GM19240 (cell line): ENCODE results near the gene RWDD1.
A peak's percentile ranks its signal among the peaks of the same experiment; 100 is the strongest.

ENCODE experiments used
- DNase-seq: peaks from one replicate; pipeline ENCODE4 v3.0.0; 2011; ENCODE audit warnings: low spot score; ENCODE audit not compliant: insufficient read length

RWDD1 gene, protein sequence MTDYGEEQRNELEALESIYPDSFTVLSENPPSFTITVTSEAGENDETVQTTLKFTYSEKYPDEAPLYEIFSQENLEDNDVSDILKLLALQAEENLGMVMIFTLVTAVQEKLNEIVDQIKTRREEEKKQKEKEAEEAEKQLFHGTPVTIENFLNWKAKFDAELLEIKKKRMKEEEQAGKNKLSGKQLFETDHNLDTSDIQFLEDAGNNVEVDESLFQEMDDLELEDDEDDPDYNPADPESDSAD

DNA sequence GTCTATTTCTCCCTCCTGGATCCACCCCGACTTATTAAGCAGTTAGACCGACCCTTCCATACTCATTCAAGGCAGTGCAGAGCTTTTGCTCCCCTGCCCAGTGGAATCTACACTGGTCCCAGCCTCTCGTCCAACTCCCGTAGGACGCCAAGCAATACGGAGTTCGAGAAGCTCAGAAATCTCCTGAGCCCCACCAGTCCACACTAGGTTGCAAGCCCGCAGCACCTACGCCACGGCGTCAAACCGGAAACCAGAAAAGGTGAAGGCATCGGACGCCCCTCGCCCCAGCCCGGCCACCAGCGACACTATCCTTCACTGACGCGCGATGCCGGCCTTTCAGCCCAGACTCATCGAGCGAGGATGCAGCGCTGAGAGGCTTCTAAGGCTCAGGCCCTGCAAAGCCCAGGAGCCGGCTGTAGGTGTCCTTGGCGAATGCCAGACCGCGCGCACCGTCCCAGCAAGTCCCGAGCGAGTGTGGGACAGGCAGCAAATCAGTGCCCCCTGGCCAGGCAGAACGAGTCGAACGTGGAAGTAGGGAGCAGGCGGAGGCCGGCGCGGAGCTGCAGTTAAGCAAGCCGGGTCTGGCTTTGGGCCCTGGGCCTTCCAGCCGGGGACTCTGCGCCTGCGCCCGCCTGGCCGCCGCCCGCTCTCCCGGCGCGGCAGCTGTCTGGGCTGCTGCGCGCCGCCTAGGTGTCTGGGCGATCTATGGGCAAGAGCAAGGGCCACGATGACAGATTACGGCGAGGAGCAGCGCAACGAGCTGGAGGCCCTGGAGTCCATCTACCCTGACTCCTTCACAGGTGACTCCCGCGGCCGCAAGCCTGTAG lies at the start of gene RWDD1:
RWDD1 (plus strand) TSS at position 649 of the 827 bp plus-strand sequence; CDS start at position 728, 79 bp downstream.
- DNase-seq = peak; percentile 83

DNA sequence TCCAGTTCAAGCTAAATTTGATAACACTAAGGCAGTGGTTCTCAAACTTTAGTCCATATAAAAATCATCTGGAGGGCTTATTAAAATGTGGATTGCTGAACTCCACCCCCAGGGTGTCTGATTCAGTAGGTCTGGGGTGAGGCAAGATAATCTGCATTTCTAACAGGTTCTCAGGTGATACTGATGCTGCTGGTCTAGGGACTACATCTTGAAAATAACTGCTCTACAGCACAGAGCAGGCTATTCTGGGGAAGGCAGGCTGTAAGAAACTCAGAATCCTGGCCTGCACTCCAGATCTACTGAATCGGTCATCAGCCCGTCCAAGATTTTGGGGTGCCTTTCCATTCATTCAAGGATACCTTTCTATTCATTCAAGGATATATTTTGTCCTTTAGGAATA lies 48.4 kb upstream of the RWDD1 start:
- DNase-seq = no peak

DNA sequence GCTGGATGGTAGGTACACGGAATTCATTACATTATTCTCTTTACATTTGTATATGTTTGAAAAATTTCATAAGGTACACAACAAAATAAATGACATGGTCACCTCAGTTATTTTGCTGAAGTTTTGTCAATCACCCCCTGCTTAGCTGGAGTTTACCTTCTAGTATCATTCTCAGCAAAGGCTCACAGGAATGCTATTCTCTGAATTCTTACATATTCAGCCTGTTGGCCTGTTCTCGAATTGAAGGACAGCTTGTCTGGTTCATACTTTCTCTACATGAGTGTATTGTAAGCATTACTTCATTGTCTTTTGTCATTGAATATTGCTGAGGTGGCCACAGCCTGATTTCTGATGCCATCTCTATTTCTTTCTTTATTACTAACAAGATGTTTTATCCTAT lies 47.1 kb upstream of the RWDD1 start:
- DNase-seq = no peak

DNA sequence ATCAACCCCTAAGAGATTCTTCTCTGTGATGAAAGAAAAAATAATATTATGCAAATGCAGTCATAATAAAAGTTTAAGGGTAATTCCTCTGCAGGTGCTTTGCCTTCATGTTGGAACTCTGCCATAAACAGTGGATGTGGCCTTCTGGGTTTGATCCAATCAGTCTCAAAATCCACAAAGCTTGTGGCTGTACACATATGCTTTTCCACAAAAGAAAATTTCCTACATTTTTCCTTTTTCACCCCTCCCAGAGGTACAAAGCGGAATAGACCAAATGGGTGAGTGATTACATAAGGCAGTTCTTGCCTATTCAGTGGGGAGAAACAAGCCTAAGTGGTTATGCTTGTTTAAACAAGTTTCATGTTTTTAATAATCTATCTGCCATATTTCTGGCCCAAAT lies 43.2 kb upstream of the RWDD1 start:
- no peak for DNase-seq

DNA sequence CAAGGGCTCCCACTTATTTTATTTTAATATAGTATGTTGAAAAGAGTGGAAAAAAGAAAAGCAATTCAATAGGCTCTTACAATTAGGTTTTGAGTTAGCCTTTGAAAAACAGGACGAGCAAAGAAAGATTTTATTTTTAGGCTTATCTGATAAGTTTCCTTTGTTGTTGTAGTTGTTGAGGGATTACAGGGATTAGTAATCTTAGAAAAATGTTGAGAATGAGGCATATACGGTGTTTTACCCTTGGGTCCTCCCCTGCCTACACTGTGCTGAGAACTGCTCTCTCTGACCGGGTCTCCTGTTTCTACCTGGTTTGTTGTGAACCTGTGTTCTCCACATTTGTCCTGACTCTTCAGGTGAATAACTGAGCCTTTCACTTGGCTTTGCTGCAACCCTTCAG lies 42.5 kb upstream of the RWDD1 start:
- no peak for DNase-seq

DNA sequence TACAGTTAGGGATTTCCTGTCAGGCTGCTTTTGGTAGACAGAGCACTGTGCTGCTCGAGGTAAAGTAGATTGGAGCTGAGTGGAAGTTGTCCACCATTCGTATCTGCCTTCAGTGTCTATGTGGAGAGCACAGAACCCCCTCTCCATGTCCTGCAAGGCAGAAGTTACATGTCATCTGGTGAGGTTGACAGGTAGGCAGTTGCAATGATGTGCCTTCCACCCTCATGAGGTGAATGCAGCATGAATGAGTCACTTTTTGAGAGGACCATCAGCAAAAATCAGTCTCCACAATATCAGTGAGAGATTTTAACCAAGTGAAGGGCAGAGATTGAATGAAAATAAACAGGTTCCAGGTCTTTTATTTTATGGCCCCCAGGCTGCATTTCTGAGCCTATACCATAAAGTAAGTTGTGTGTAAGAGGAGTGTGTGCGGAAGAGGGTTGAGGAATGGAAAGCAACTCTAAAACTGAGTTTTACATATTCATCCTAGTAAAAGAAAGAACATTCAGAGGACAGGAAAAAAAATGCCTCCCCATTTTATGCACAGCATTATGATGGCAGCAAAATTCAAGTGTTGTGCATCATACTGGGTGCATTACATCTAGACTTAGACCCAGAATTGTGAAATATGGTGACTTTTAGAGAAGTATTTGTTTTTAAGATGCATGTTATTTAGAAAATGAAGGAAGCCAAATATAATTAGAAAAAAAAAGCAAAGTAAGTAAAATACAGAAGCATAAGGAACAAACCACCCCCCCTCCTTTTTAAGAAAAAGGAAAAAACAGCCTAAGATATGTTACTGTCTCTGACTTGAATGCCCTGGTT lies 41.6 kb upstream of the RWDD1 start:
- no peak for DNase-seq

DNA sequence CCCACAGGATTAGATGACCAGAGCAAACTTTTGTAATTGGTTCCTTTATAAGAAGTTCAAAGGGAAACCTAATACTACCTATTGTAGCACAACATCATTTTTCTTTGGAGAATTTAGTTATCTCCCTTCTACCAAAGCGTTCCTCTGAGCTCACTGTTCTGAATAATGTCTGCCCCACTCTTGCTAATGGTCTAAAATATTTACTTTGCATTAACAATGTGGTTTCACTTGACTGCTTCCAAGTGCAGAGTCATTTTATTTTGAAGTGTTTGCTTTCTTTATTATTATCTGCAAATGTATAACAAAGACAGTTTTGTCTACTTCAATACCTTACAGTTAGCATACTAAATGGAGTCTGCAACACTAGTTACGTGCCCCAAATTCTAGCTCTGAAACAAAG lies 40.9 kb upstream of the RWDD1 start:
- DNase-seq = no peak

DNA sequence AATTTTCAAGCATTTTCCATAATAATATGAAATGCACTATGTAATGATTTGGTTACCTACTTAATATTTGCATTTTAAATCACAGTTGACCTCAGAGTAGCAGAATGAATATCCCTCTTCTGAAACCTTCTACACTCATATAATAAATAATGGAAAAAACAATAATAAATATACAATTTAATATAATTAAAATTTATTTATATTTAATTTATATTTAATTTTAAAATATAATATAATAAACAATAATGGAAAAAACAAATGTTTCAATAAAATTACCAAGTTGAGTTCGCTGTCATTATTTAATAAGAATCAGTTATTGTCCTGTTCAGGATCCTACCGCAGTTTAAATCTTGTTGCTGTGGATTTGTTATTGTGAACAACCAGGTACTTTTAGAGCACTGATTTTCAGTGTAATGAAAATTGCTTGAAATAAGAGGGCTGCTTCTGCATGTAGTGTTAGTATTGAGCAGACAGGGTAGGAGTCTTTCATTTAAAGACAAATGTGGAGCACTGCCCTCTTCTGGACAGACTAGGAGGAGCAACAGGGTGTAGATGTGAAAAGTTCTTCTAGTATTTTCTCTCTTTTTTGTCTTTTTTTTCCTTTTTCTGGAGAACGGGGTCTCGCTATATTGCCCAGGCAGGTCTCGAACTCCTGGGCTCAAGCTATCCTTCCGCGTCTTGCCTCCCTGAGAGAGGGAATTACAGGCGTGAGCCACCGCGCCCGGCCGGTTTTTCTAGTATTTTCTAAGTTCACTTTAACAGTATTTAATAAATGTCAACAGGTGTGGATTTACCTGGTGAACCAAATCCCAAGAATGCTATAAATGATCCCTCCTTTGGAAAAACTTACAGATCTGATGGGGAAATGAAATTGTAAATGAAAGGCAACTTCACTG lies 39.4 kb upstream of the RWDD1 start:
- DNase-seq = peak; percentile 10

DNA sequence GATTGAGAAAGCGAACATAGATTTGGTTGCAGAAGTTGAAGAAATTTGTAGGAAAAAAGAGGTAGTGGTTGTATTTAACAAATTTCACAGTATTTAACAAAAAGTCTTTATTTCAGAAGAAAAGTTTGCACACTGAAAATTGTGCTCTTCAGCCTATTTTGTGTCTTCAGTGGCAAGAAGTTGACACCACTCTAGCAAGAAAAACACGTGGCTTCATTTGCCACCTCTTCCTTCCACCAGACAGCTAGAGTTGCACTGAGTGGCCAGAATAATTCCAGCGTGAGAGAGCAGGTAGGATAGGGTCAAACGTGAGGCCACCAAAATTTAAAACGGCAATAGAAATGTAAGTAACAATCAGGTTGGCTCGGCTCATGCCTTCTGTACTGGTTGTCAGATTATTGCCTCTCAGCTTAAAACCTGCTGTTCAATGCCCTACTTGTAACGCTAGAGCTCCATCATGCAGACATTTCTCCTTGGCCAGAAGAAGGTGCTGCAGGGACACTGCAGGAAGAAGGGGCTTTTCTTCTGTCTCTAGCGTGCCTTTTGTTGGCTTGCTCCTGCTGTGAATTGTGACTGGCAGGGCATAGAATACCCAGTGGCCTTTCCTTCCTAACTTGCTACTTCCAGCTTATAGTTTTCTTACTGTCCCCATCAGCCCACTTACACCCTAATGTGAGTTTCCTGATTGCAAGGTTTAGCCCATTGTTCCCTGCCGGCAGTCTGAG lies 37.9 kb upstream of the RWDD1 start:
- no peak for DNase-seq

DNA sequence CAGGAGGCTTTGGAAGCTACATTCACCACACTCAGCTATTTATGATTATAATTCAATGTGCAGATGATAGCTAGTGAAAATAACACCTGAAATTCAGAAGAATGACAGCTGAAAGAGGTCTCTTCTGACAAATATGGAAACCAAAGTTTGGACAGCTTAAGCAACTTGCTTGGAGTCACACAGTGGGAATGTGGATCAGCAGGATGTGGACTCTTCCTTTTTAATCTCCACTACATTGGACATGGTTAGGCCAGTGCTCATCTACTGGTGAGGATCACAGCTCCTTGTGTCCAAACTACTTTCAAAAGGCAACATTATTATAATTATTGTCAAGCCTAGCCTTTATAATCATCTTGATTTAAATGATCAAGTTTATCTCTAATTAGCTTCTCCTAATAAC lies 36.2 kb upstream of the RWDD1 start:
- DNase-seq = no peak

DNA sequence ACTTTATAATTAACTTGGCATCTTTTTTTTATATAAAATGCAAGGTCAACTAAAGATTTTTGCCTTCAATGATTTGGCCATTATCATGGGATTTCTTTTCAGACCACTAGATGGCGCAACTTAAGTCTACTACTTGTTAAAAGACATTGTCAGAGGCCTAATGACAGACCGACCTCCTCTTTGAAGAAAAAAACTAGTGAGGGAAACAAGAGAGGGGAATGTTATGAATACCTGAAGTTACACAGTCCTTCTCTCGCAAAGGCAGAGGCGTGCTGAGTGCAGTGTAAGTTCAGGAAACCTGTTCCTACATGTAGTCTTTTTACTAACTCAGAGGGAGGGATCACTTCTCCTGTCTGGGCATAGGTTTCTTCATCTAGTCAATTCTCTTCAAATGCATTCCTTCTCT lies 35.1 kb upstream of the RWDD1 start:
- DNase-seq = no peak

DNA sequence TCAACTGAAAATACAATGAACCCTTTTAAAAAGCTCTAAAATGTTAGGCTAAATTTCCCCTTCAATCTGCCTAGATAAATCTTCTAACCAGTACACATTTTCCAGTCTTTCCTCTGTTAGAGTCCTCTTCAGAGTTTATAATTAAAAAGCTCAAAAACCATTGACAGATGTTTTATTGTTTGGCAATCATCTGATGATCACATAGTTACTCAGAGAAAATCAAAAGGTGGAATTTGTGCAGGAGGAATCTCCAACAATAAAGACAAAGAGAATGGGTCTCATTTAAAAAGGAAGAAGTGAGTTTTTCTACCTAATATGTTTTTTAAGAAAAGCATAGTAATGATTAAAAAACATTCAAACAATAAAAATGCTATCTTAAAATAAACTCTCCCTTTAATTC lies 28.9 kb upstream of the RWDD1 start:
- no peak for DNase-seq

DNA sequence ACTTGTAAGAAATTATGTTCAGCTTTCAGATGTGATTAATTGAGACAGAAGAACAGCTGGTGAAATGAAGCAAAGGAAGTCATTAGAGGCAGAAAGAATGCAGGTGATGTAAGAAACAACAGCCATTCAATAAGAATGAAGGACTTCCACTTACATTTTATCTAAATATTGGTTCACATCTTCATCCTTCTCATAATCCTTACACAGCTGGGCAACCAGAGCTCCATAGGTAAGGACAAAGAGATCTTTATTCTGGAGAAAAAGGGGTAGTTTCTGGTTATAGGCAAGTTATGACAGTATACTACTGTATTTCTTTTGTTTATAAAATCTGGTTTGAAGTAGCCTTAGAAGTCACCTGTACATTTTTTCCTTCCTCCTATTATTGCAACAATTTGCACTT lies 28.2 kb upstream of the RWDD1 start:
- DNase-seq = no peak

DNA sequence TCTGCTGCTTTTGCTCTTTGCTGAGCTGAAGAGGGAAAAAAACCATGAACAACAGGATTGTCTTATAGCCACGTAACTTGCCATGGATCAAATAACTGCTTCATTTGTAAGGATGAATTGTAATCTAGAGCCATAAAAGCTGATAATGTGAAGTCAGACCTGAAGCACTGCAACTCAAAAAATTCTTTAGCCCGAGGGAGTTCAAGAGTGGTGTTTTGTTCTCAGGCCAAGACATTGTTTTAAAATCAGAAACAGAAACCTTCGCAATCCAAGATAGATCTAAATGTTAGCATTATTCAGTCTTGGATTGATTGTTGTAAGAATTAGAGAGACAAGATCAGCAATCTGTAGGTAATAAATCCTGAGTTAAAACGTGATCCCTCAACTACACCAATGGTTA lies 25.7 kb upstream of the RWDD1 start, which contains the start of gene TRAPPC3L:
TRAPPC3L (minus strand) TSS at position 34 of the 400 bp plus-strand sequence. CDS start 170 bp downstream, outside the sequence.
- DNase-seq = no peak

DNA sequence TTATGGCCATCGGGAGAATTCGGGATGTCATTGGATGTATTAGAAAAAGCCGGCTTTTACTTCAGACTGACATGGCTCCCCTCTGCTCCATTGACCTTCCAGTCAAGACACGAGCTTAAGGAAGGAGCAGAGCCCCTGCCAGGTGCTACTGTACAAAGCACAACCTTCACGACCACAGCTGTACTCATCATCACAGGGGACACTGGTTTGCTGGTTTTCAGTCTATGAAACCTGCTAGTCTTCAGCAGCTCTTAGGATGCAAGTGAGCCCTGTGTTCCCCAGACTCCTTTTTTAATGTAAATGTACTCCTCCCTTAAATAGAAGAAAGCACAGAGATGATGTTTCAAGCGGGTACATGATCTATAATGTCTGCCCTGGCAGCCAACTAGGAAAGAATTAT lies 23.9 kb upstream of the RWDD1 start:
- no peak for DNase-seq

DNA sequence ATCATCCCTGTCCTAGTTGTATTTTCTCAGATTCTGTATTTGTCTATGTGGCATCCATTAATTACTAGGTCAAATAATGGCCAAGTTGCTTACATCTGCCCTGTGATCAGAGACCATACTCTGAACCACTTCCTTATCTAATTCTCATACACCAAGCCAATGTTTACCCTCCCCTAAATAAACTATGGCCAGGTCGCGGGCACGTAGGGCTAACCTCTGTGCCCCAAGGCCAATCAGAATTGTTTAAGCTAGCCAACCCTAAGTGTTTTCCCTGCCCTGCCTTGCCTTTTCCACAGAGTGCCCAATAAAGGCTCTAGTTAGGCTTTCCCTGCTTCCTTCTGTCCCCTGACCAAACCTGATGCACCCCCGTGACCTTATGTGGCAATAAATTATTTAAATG lies 20.5 kb upstream of the RWDD1 start:
- DNase-seq = no peak

DNA sequence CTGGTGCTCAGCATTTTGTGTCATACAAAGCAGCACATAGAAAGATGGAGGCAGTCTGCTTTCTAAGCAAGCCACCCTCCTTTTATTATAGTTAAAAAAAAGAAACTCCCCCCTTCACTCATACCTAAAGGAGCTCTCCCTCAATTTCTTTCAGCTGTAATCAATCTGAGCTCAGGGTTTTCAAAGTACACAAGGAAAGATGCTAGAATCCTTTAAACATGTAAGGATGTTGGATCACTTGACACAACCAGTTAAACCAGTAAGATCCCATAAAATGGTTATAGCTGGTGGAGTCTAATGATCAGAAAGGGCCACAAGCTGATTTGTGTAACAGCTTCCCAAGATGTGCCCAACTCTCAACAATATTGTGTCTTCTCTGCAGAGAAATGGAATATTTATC lies 17.9 kb upstream of the RWDD1 start, which contains the start of gene CALHM4:
CALHM4 (plus strand) TSS at position 301 of the 400 bp plus-strand sequence; CDS start at position 344, 43 bp downstream.
- no peak for DNase-seq

DNA sequence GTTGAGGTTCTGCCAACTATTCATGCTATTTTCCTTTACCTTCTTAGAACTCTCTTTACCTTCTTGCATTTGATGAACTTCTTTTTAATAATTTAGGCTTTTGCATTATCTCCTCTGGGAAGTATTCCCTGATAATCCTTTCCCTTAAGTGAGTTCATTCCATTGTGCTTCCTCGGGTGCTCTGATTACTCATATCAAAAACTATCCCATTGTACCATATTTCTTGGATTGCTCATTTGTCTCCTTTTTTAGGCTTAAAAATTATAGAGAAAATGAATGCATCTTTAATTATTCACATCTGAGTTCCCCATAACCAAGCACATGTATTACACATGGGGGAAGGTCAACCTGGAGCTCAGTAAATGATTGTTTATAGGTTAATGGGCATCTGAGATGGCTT lies 15.2 kb upstream of the RWDD1 start:
- DNase-seq = no peak

DNA sequence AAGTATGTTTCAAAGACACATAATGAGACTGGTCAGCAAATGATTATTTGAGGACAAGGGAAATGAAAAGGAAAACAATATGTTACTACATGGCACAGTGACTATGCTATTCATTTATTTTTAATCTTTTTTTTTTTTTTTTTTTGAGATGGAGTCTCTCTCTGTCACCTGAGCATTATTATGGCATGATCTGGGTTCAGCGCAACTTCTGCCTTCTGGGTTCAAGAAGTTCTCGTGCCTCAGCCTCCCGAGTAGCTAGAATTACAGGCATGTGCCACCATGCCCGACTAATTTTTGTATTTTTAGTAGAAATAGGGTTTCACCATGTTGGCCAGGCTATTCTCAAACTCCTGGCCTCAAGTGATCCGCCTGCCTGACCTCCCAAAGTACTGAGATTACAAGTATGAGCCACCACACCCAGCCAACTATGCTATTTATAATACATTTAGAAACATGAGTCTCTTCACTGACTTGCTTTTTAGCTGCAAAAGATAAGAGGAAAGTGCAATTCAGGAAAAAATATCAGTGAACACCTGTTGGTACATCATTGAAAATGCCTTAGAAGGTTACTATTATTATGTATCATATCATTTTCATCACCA lies 14.4 kb upstream of the RWDD1 start:
- DNase-seq = no peak

DNA sequence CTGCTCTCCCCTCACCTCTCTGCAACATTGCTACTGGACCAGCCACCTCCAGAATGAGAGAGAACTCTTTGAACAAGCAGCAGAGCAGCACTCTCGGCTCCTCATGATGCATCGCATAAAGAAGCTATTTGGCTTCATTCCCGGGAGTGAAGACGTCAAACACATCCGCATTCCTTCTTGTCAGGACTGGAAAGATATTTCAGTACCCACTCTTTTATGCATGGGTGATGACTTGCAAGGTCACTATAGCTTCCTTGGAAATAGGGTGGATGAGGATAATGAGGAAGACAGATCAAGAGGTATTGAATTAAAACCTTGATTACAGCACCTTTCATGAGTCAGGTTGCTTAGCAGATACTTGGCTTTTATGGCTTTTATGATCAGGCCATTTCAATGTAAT lies 13.4 kb upstream of the RWDD1 start:
- no peak for DNase-seq
